Smooth muscle cell (in vitro differentiated cells): ENCODE results near the gene AHSG. TPM values are rescaled to one million over a fixed set of nuclear protein-coding genes. Genes with fewer than 3 reads are reported as not detected.

Experiments
- DNase-seq: peaks from one replicate; lab custom pipeline; 2025; ENCODE audit not compliant: unreplicated experiment; lab: John Stamatoyannopoulos, UW
- H2AFZ ChIP-seq: fragments of 200-600 bp; sonication (generic); 2 replicates; pipeline ENCODE4 v1.6.0; 2016; ENCODE audit warnings: antibody characterized with exemption, low read depth, mild to moderate bottlenecking
- H3F3A ChIP-seq: fragments of 200-600 bp; sonication (generic); 2 replicates; pipeline ENCODE4 v1.6.0; 2017; ENCODE audit warnings: antibody characterized with exemption, low read depth
- H3K27ac ChIP-seq: fragments of 200-600 bp; sonication (generic); 2 replicates; pipeline ENCODE4 v1.5.1; 2016; ENCODE audit warnings: low read depth, mild to moderate bottlenecking
- H3K27me3 ChIP-seq: fragments of 200-600 bp; sonication (generic); 2 replicates; pipeline ENCODE4 v1.6.1; 2016; ENCODE audit warnings: low read depth, mild to moderate bottlenecking
- H3K36me3 ChIP-seq: fragments of 200-600 bp; sonication (generic); 2 replicates; pipeline ENCODE4 v1.5.1; 2016; ENCODE audit warnings: low read depth
- H3K4me1 ChIP-seq: fragments of 200-600 bp; sonication (generic); 2 replicates; pipeline ENCODE4 v1.5.1; 2016; ENCODE audit warnings: low read depth
- H3K4me2 ChIP-seq: fragments of 200-600 bp; sonication (generic); 2 replicates; pipeline ENCODE4 v1.6.0; 2016; ENCODE audit warnings: mild to moderate bottlenecking
- H3K4me3 ChIP-seq: fragments of 200-600 bp; sonication (generic); 2 replicates; pipeline ENCODE4 v1.5.1; 2016; ENCODE audit warnings: mild to moderate bottlenecking
- H3K79me2 ChIP-seq: fragments of 200-600 bp; sonication (generic); 2 replicates; pipeline ENCODE4 v1.6.0; 2016; ENCODE audit warnings: low read depth, mild to moderate bottlenecking
- H3K9ac ChIP-seq: fragments of 200-600 bp; sonication (generic); 2 replicates; pipeline ENCODE4 v1.6.0; 2016; ENCODE audit warnings: low read depth
- H3K9me3 ChIP-seq: fragments of 200-600 bp; sonication (generic); replicated peaks from 2 replicates; pipeline ENCODE4 v1.5.1; 2016; ENCODE audit warnings: low read depth
- H4K20me1 ChIP-seq: fragments of 200-600 bp; sonication (generic); 2 replicates; pipeline ENCODE4 v1.6.0; 2016; ENCODE audit warnings: low read depth
- WGBS: methylation state at CpG from one replicate; pipeline ENCODE4 v1.1.7; 2016; ENCODE audit warnings: low lambda C conversion rate; 5-methylcytosine and 5-hydroxymethylcytosine counted together
- polyA plus RNA-seq: library from polyadenylated mRNA; unstranded; fragments of >200 nt; fragmentation: Nextera tagmentation; extraction: Ambion mirVana; gene quantifications from 2 replicates; pipeline ENCODE4 v1.2.1, GENCODE V29; 2016
- total RNA-seq: library from RNA; depleted of rRNA; stranded (reverse); fragments of >200 nt; gene quantifications from 2 replicates; pipeline ENCODE4 v1.2.3, GENCODE V29; 2014
- TF ChIP-seq, protein P1 (sequence below): fragments of 200-600 bp; sonication (generic); IDR thresholded peaks from 2 replicates; pipeline ENCODE4 v1.5.1; 2017; ENCODE audit warnings: borderline replicate concordance, mild to moderate bottlenecking, antibody characterized with exemption; ENCODE audit not compliant: insufficient read depth, poor library complexity, severe bottlenecking

The AHSG gene
- total and polyA plus RNA-seq, 2 experiments from 2014 or later = 0.16 to 0.18 TPM

DNA sequence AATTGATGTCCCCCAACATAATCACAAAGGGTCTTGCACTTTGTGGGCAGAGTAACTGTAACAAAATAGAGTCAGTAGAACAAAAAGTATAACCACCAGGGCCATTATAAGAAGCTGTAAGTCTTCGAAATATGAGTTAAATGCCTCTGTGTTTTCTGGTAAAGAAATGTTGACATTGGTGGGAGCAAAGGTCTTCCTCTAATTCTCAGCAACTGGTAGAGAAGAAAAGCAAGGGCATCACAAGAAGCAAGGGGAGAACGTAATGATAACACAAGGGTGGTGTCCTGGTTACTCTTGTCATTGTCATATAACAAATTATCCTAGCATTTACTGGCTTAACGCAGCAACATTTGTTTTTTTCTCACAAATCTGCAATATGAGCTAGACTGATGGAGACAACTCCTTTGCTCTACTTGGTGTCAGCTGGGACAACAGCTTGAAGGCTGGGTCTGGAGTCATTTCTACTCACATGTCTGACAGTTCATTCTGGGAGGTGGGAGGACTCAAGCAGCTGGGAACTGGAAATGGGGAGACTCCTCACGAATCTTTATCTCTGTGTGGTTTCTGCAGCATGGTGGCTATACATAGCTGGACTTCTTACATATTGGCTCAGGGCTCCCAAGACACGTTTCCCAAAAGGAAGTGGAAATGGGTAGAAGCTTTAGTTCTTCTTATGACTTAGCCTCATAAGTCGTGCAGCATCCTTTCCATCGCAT, 22.1 kb upstream of the AHSG start:
- Histone ChIP-seq H3K27ac (no peak overlapping the region), H3K4me3 (no peak overlapping the region), H3K79me2 (no peaks in the 10 kb centered on the region), H2AFZ (no peak overlapping the region), H3K4me2 (no peak overlapping the region), H3F3A (no peaks in the 10 kb centered on the region), H3K9ac (no peak overlapping the region), H3K27me3 (no peaks in the 10 kb centered on the region), H4K20me1 (no peaks in the 10 kb centered on the region), H3K4me1 (no peaks in the 10 kb centered on the region), H3K36me3 (peaks cover 3% of the 10 kb centered on the region), H3K9me3 (no peaks in the 10 kb centered on the region)
- 83% methylated on average over 7 of the region's 7 CpGs for WGBS
- TF ChIP-seq, protein P1, sequence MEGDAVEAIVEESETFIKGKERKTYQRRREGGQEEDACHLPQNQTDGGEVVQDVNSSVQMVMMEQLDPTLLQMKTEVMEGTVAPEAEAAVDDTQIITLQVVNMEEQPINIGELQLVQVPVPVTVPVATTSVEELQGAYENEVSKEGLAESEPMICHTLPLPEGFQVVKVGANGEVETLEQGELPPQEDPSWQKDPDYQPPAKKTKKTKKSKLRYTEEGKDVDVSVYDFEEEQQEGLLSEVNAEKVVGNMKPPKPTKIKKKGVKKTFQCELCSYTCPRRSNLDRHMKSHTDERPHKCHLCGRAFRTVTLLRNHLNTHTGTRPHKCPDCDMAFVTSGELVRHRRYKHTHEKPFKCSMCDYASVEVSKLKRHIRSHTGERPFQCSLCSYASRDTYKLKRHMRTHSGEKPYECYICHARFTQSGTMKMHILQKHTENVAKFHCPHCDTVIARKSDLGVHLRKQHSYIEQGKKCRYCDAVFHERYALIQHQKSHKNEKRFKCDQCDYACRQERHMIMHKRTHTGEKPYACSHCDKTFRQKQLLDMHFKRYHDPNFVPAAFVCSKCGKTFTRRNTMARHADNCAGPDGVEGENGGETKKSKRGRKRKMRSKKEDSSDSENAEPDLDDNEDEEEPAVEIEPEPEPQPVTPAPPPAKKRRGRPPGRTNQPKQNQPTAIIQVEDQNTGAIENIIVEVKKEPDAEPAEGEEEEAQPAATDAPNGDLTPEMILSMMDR = no peak
- DNase-seq = no peak

GRCh38 chr3:186592682-186593081, 20.2 kb upstream of the AHSG start:
- no peaks in the 10 kb centered on the region for H3K9me3 ChIP-seq
- no peak for DNase-seq
- no peaks in the 10 kb centered on the region for H4K20me1 ChIP-seq
- H3K36me3 ChIP-seq = no peaks in the 10 kb centered on the region
- H3K27me3 ChIP-seq = no peaks in the 10 kb centered on the region
- no peaks in the 10 kb centered on the region for H3K4me1 ChIP-seq
- H3K4me3 ChIP-seq = no peak overlapping the region
- no peak overlapping the region for H2AFZ ChIP-seq
- TF ChIP-seq, protein P1 = no peak
- 91% methylated on average over 4 of the region's 4 CpGs for WGBS
- no peak overlapping the region for H3K27ac ChIP-seq
- no peak overlapping the region for H3K9ac ChIP-seq
- no peak overlapping the region for H3K4me2 ChIP-seq
- H3F3A ChIP-seq = no peaks in the 10 kb centered on the region
- no peaks in the 10 kb centered on the region for H3K79me2 ChIP-seq

GRCh38 chr3:186593862-186594261, 19.0 kb upstream of the AHSG start:
- H3K27ac ChIP-seq = no peak overlapping the region

More at GRCh38 chr3:186593862-186594261, 19.0 kb upstream of the AHSG start:
- no peak overlapping the region for H3K4me2 ChIP-seq
- H4K20me1 ChIP-seq = no peaks in the 10 kb centered on the region
- no peaks in the 10 kb centered on the region for H3K36me3 ChIP-seq
- DNase-seq = no peak
- 97% methylated on average over 3 of the region's 3 CpGs for WGBS
- H2AFZ ChIP-seq = no peak overlapping the region
- H3K79me2 ChIP-seq = no peaks in the 10 kb centered on the region
- H3K9me3 ChIP-seq = no peaks in the 10 kb centered on the region
- H3F3A ChIP-seq = no peaks in the 10 kb centered on the region
- no peak overlapping the region for H3K9ac ChIP-seq
- no peak overlapping the region for H3K4me3 ChIP-seq
- TF ChIP-seq, protein P1 = no peak
- H3K27me3 ChIP-seq = no peaks in the 10 kb centered on the region
- H3K4me1 ChIP-seq = no peaks in the 10 kb centered on the region
